IMR-90 (cell line): ENCODE measurements around the gene EDEM1. TPM values are rescaled to one million over a fixed set of nuclear protein-coding genes. Genes with fewer than 3 reads are reported as not detected.

Experiments used
- ATAC-seq: fragments of 200-7000 bp; cut with Tn5 transposase; 2 replicates; pipeline ENCODE4 v1.9.1; 2020; ENCODE audit warnings: low read depth, mild to moderate bottlenecking, moderate library complexity
- BruUV-seq: library from RNA; stranded (reverse); fragments of 400-500 nt; replicated peaks from 2 replicates; lab custom pipeline; 2021; lab: Mats Ljungman, UMichigan
- CTCF ChIA-PET: fragments of 300-600 bp; formaldehyde crosslinking; extraction: SDS; loops from one replicate; lab custom pipeline; 2021; ENCODE audit warnings: antibody characterized with exemption; lab: Yijun Ruan, JAX
- POLR2A ChIA-PET: fragments of 300-600 bp; sonication (Branson Sonifier 250); formaldehyde crosslinking; loops from one replicate; lab custom pipeline; 2022; ENCODE audit warnings: antibody characterized with exemption; ENCODE audit not compliant: unreplicated experiment; lab: Charles Lee
- DNase-seq: peaks from one replicate; pipeline ENCODE4 v3.0.0; 2013
- H2AFZ ChIP-seq: replicated peaks from 2 replicates; pipeline ENCODE3; 2013; ENCODE audit warnings: low read length, mild to moderate bottlenecking; ENCODE audit not compliant: poor library complexity
- H2AK5ac ChIP-seq: 2 replicates; pipeline ENCODE4 v1.6.1; 2013; ENCODE audit warnings: low read depth, low read length, inconsistent platforms
- H2AK9ac ChIP-seq: replicated peaks from 2 replicates; pipeline ENCODE3; 2013; ENCODE audit warnings: mild to moderate bottlenecking, low read depth, low read length, moderate library complexity; ENCODE audit not compliant: poor library complexity
- H2BK120ac ChIP-seq: 2 replicates; pipeline ENCODE4 v1.6.1; 2013; ENCODE audit warnings: low read depth, low read length, inconsistent platforms
- H2BK15ac ChIP-seq: 3 replicates; pipeline ENCODE4 v1.6.1; 2013; ENCODE audit warnings: low read depth, low read length, inconsistent platforms
- H2BK20ac ChIP-seq: 2 replicates; pipeline ENCODE4 v1.6.1; 2013; ENCODE audit warnings: low read depth, mild to moderate bottlenecking, inconsistent platforms, low read length, moderate library complexity
- H2BK5ac ChIP-seq: 2 replicates; pipeline ENCODE4 v1.6.1; 2013; ENCODE audit warnings: mild to moderate bottlenecking, low read depth, low read length, inconsistent platforms; ENCODE audit not compliant: poor library complexity, severe bottlenecking
- H3K14ac ChIP-seq: replicated peaks from 2 replicates; pipeline ENCODE4 v1.6.1; 2013; ENCODE audit warnings: low read depth, low read length, inconsistent platforms
- H3K18ac ChIP-seq: 2 replicates; pipeline ENCODE4 v1.6.1; 2013; ENCODE audit warnings: low read depth, low read length, control low read depth
- H3K23ac ChIP-seq: 2 replicates; pipeline ENCODE4 v1.6.1; 2013; ENCODE audit warnings: low read depth, low read length, inconsistent platforms
- H3K27ac ChIP-seq: 2 replicates; pipeline ENCODE4 v1.5.1; 2013; ENCODE audit warnings: mild to moderate bottlenecking, control low read depth, low read length; ENCODE audit not compliant: insufficient read depth
- H3K27me3 ChIP-seq: 2 replicates; pipeline ENCODE4 v1.6.1; 2013; ENCODE audit warnings: low read length; ENCODE audit not compliant: control insufficient read depth, insufficient read depth
- H3K36me3 ChIP-seq: 2 replicates; pipeline ENCODE4 v1.6.1; 2013; ENCODE audit warnings: low read length, mixed read lengths; ENCODE audit not compliant: control insufficient read depth, insufficient read depth
- H3K4ac ChIP-seq: 2 replicates; pipeline ENCODE4 v1.6.1; 2013; ENCODE audit warnings: low read depth, low read length, inconsistent platforms
- H3K4me1 ChIP-seq: 2 replicates; pipeline ENCODE4 v1.6.1; 2013; ENCODE audit warnings: low read length, mixed read lengths; ENCODE audit not compliant: control insufficient read depth, insufficient read depth
- H3K4me2 ChIP-seq: 2 replicates; pipeline ENCODE4 v1.6.1; 2013; ENCODE audit warnings: low read depth, mild to moderate bottlenecking, control low read depth, low read length, moderate library complexity
- H3K4me3 ChIP-seq: 2 replicates; pipeline ENCODE4 v1.5.1; 2013; ENCODE audit warnings: low read depth, mild to moderate bottlenecking, control low read depth, low read length, moderate library complexity; ENCODE audit not compliant: insufficient read depth
- H3K56ac ChIP-seq: 2 replicates; pipeline ENCODE4 v1.6.1; 2013; ENCODE audit warnings: low read length, inconsistent platforms; ENCODE audit not compliant: insufficient read depth; ENCODE audit errors: extremely low read depth
- H3K79me1 ChIP-seq, 2 experiments: 2 replicates each; pipeline ENCODE4 v1.6.1; 2013; ENCODE audit warnings: low read length in 2 of 2, inconsistent platforms in 1 of 2, low read depth in 1 of 2
- H3K9ac ChIP-seq: 2 replicates; pipeline ENCODE4 v1.6.1; 2013; ENCODE audit warnings: low read depth, low read length, control low read depth
- H3K9me1 ChIP-seq: 2 replicates; pipeline ENCODE4 v1.6.1; 2013; ENCODE audit warnings: low read length, inconsistent platforms; ENCODE audit not compliant: insufficient read depth
- H3K9me3 ChIP-seq: 2 replicates; pipeline ENCODE4 v1.6.1; 2013; ENCODE audit warnings: low read length; ENCODE audit not compliant: control insufficient read depth, insufficient read depth
- H4K20me1 ChIP-seq: 2 replicates; pipeline ENCODE4 v1.6.1; 2013; ENCODE audit warnings: low read length, inconsistent platforms; ENCODE audit not compliant: insufficient read depth
- H4K5ac ChIP-seq: 2 replicates; pipeline ENCODE4 v1.6.1; 2013; ENCODE audit warnings: mild to moderate bottlenecking, low read depth, low read length, control low read depth
- H4K8ac ChIP-seq, 2 experiments: 2 replicates each; pipeline ENCODE4 v1.6.1; 2013; ENCODE audit warnings: low read depth in 2 of 2, low read length in 2 of 2, control low read depth in 1 of 2, inconsistent platforms in 1 of 2
- H4K91ac ChIP-seq: 2 replicates; pipeline ENCODE4 v1.6.1; 2013; ENCODE audit warnings: low read depth, low read length, inconsistent platforms; ENCODE audit not compliant: insufficient read depth
- BHLHE40 ChIP-seq: fragments of 150-350 bp; IDR thresholded peaks from 2 replicates; pipeline ENCODE4 v1.6.1; 2016; ENCODE audit warnings: mild to moderate bottlenecking, low read depth, low read length
- CEBPB ChIP-seq: IDR thresholded peaks from 2 replicates; pipeline ENCODE4 v1.6.1; 2012; ENCODE audit warnings: low read depth, low read length, improper control_type of control experiment
- CHD1 ChIP-seq: IDR thresholded peaks from 2 replicates; pipeline ENCODE4 v1.6.1; 2012; ENCODE audit warnings: low read depth, low read length, improper control_type of control experiment
- CTCF ChIP-seq: conservative IDR thresholded peaks from 2 replicates; pipeline ENCODE4 v1.5.1; 2012; ENCODE audit warnings: mild to moderate bottlenecking, low read depth, low read length, improper control_type of control experiment
- FOS ChIP-seq: fragments of 150-350 bp; IDR thresholded peaks from 2 replicates; pipeline ENCODE4 v1.6.1; 2016; ENCODE audit warnings: low read depth, low read length
- MAFK ChIP-seq: IDR thresholded peaks from 2 replicates; pipeline ENCODE4 v1.6.1; 2012; ENCODE audit warnings: low read depth, low read length, improper control_type of control experiment
- MAZ ChIP-seq: IDR thresholded peaks from 2 replicates; pipeline ENCODE4 v1.6.1; 2012; ENCODE audit warnings: low read depth, mild to moderate bottlenecking, low read length, improper control_type of control experiment, moderate library complexity, borderline replicate concordance
- MXI1 ChIP-seq: IDR thresholded peaks from 2 replicates; pipeline ENCODE4 v1.6.1; 2012; ENCODE audit warnings: low read depth, mild to moderate bottlenecking, low read length, moderate library complexity, borderline replicate concordance
- NFE2L2 ChIP-seq: fragments of 150-350 bp; IDR thresholded peaks from 2 replicates; pipeline ENCODE4 v1.6.1; 2016; ENCODE audit warnings: low read depth, mild to moderate bottlenecking, low read length
- POLR2A ChIP-seq: IDR thresholded peaks from 2 replicates; pipeline ENCODE4 v1.6.1; 2012; ENCODE audit warnings: mild to moderate bottlenecking, low read depth, low read length
- RAD21 ChIP-seq: IDR thresholded peaks from 2 replicates; pipeline ENCODE4 v1.6.1; 2012; ENCODE audit warnings: low read length, improper control_type of control experiment
- RCOR1 ChIP-seq: IDR thresholded peaks from 2 replicates; pipeline ENCODE4 v1.6.1; 2012; ENCODE audit warnings: mild to moderate bottlenecking, low read length, improper control_type of control experiment; ENCODE audit not compliant: insufficient replicate concordance
- RFX5 ChIP-seq: IDR thresholded peaks from 2 replicates; pipeline ENCODE4 v1.8.0; 2012; ENCODE audit warnings: low read depth, mild to moderate bottlenecking, low read length, moderate library complexity
- SMC3 ChIP-seq: fragments of 150-350 bp; IDR thresholded peaks from 2 replicates; pipeline ENCODE4 v1.6.1; 2016; ENCODE audit warnings: low read depth, mild to moderate bottlenecking, antibody characterized with exemption, low read length, moderate library complexity
- USF2 ChIP-seq: fragments of 150-350 bp; IDR thresholded peaks from 2 replicates; pipeline ENCODE4 v1.6.1; 2017; ENCODE audit warnings: mild to moderate bottlenecking, antibody characterized with exemption, low read length, low read depth
- WGBS, 2 experiments: methylation state at CpG; one replicate each; pipeline versions ENCODE4 v1.1.5 to v1.1.7; 2013; ENCODE audit warnings: missing lambda C conversion rate in 2 of 2; ENCODE audit not compliant: insufficient read length in 1 of 2; ENCODE audit errors: extremely low coverage in 2 of 2; 5-methylcytosine and 5-hydroxymethylcytosine counted together
- dilution Hi-C: fragments of 300-500 bp; cut with HindIII; formaldehyde crosslinking; loops from one replicate; pipeline ENCODE4 v1.14.3; 2018; ENCODE audit warnings: low sequenced_read_pairs; ENCODE audit not compliant: unreplicated experiment
- in situ Hi-C: fragments of 300-500 bp; cut with MboI; formaldehyde crosslinking; loops from 3 replicates; pipeline ENCODE4 v1.14.3; 2019; ENCODE audit warnings: low sequenced_read_pairs, inconsistent platforms, mixed read lengths
- intact Hi-C: fragments of 100-400 bp; cut with micrococcal nuclease; formaldehyde crosslinking; loops from 2 replicates; pipeline ENCODE4 v1.10.0; 2022
- polyA plus RNA-seq, 3 experiments: library from polyadenylated mRNA; depleted of rRNA; stranded (reverse); fragments of >200 nt; gene quantifications; 2 replicates each; pipeline ENCODE4 v1.2.3, GENCODE V29; 2012; ENCODE audit warnings: low replicate concordance in 1 of 3
- total RNA-seq: library from RNA; depleted of rRNA; stranded (reverse); fragments of >200 nt; gene quantifications from 2 replicates; pipeline ENCODE4 v1.2.3, GENCODE V29; 2012

The EDEM1 gene
- total and polyA plus RNA-seq, 2 of the 4 experiments (the other 2 are of a cell fraction): 23.5 to 27.0 TPM

- Histone ChIP-seq H3K36me3 (no peaks in the 10 kb centered on the region), H3K4me1 (no peaks in the 10 kb centered on the region), H3K56ac (no peak overlapping the region), H3K23ac (no peak overlapping the region), H3K9me3 (no peaks in the 10 kb centered on the region), H3K4me3 (no peak overlapping the region), H4K5ac (no peak overlapping the region), H3K18ac (no peak overlapping the region), H3K27me3 (no peaks in the 10 kb centered on the region), H3K9me1 (0 out of 2 replicates have a peak, but pooled peaks cover 9% of the 10 kb centered on the region), H2BK15ac (no peak overlapping the region), H3K4me2 (no peak overlapping the region), H4K8ac (no peak overlapping the region), H3K4ac (no peak overlapping the region), H3K79me1 (peaks cover 20 to 61% of the 10 kb centered on the region in 2 experiments), H2AK5ac (no peak overlapping the region), H2AK9ac (no peak overlapping the region), H3K9ac (no peak overlapping the region), H2BK20ac (no peak overlapping the region), H4K20me1 (peaks cover 56% of the 10 kb centered on the region), H2BK5ac (no peak overlapping the region), H2AFZ (no peak overlapping the region), H3K27ac (no peak overlapping the region), H3K14ac (no peak overlapping the region), H4K91ac (no peak overlapping the region), H2BK120ac (no peak overlapping the region)
- intact Hi-C loops (no loop called here), in situ Hi-C loops (no loop called here), dilution Hi-C loops (no loop called here)
- ATAC-seq: no peak
- TF ChIP-seq FOS (no peak), POLR2A (no peak), MAFK (no peak), CTCF (no peak), BHLHE40 (no peak), CHD1 (no peak), CEBPB (no peak), USF2 (no peak), RAD21 (no peak), MXI1 (no peak), MAZ (no peak), NFE2L2 (no peak), SMC3 (no peak), RCOR1 (no peak), RFX5 (no peak)
- no CpG with 5 or more reads among the region's 4 CpGs for WGBS, 2 experiments
- no peak for DNase-seq
- BruUV-seq: no TSS peak
- POLR2A ChIA-PET: no interaction called here
- CTCF ChIA-PET: no interaction called here
Observed at GRCh38 chr3:5153074-5153473, 34.4 kb upstream of the EDEM1 start.
